ENCODE results near the gene CATSPERE. TPM values are rescaled to one million over a fixed set of nuclear protein-coding genes. Genes with fewer than 3 reads are reported as not detected.
A peak's percentile ranks its signal among the peaks of the same experiment; 100 is the strongest.

CATSPERE gene
- total RNA-seq, 2 donors from 2014 or later = 0.33 to 0.42 TPM

DNA sequence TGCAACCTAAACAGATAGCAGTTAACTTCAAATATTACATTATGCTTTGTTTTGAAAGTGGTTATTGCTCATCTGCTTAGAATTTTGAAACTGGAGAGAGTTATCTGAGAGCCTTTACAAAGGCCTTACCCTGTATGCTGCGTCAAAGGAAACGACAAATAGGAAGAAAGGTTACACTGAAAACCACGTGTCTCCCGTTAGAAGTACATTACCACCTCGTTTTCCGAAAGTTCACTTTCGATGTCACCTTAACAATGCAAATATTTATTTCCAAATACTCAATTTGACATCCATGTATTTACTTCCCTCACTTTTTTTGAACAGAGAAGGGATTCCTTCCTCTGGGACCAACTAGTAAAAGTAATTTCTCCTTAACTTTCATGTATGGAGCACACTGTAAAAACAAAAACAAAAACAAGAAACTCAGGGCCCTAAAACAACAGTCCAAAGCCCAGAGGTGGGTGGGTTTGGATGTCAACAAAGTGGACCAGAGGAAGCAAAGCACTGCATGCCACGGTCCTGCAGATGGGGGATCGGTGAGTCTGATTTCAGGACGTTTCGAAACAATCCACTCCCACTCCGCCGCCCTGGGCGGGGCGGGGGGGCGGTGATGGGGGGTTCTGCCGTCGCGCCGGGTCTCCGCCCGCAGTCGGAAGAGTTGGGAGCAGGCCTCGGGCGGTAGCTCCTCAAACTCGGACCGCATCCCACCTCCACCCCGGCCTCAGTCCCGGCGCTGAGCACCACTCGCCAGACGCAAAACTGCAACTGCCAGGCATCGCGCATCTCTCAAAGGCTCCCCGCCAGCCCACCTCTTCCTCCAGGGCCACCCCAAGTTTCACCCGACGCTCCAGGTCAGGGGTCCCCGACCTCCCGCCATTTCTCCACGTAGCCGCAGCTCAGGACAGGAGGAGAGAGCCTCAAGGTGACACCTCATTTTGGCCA, 10.2 kb upstream of the CATSPERE start:
- peak overlapping the region; percentile 88 for H3K27ac ChIP-seq (ENCODE audit: low read depth, low read length)
- peaks cover 1% of the 10 kb centered on the region for H3K36me3 Mint-ChIP-seq (ENCODE audit: low read depth)
- no peaks in the 10 kb centered on the region for H3K9me3 Mint-ChIP-seq
- WGBS, 2 experiments (ENCODE audit: insufficient coverage in 1 of 2, insufficient read length in 1 of 2) = 3 to 8% methylated on average over 13 to 41 of the region's 41 CpGs
- peak overlapping the region; percentile 94 for H3K4me3 ChIP-seq (ENCODE audit: low read length)
- peak; percentile 68 for DNase-seq
- H3K4me3 Mint-ChIP-seq = peak overlapping the region; percentile 80
- H3K27ac Mint-ChIP-seq = peak overlapping the region; percentile 89
- no peaks in the 10 kb centered on the region for H3K9me3 ChIP-seq (ENCODE audit: control insufficient read depth, low read length)
- H3K36me3 ChIP-seq (ENCODE audit: control insufficient read depth, insufficient read depth, low read length) = no peaks in the 10 kb centered on the region
- TF ChIP-seq, protein P1, sequence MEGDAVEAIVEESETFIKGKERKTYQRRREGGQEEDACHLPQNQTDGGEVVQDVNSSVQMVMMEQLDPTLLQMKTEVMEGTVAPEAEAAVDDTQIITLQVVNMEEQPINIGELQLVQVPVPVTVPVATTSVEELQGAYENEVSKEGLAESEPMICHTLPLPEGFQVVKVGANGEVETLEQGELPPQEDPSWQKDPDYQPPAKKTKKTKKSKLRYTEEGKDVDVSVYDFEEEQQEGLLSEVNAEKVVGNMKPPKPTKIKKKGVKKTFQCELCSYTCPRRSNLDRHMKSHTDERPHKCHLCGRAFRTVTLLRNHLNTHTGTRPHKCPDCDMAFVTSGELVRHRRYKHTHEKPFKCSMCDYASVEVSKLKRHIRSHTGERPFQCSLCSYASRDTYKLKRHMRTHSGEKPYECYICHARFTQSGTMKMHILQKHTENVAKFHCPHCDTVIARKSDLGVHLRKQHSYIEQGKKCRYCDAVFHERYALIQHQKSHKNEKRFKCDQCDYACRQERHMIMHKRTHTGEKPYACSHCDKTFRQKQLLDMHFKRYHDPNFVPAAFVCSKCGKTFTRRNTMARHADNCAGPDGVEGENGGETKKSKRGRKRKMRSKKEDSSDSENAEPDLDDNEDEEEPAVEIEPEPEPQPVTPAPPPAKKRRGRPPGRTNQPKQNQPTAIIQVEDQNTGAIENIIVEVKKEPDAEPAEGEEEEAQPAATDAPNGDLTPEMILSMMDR (conservative IDR thresholded peaks at IDR 0.05) = no peak
- no peaks in the 10 kb centered on the region for H3K27me3 ChIP-seq (ENCODE audit: control insufficient read depth, insufficient read depth, low read length, poor library complexity, severe bottlenecking)
- H3K4me1 ChIP-seq (ENCODE audit: control insufficient read depth, insufficient read depth, low read length) = peaks cover 10% of the 10 kb centered on the region
- no peaks in the 10 kb centered on the region for H3K27me3 Mint-ChIP-seq (ENCODE audit: insufficient read depth)
- peaks cover 60% of the 10 kb centered on the region for H3K4me1 Mint-ChIP-seq
- H3K9ac ChIP-seq (ENCODE audit: extremely low read depth, low read length, poor library complexity, severe bottlenecking) = peak overlapping the region; percentile 66

DNA sequence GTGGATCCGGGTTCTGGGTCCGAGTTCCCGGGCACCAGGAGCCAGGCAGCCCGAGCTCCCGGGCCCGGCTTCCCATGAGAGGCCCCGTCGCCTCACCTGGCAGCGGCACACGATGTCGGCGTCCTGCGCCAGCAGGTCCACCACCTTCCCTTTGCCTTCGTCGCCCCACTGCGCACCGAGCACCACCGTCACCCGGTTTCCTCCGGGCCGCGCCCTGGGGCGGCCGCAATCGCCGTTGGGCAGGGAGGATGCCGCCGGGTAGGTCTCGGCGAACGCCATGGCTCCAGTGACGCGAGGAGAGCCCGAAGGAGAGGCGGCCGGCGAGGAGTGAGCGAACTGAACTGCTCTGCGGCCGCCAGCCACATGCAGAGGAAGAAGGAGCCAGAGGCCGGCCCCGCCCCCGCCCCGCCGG, 9.5 kb upstream of the CATSPERE start, which contains the start of gene ADSS2:
ADSS2 (minus strand) TSS at position 371 of the 412 bp plus-strand sequence; CDS start at position 279, 92 bp downstream.
- WGBS, 2 experiments (ENCODE audit: insufficient coverage in 1 of 2, insufficient read length in 1 of 2) = 0% methylated on average over 8 to 45 of the region's 45 CpGs
- peak within 1 kb of the TSS; percentile 88 for H3K27ac ChIP-seq (ENCODE audit: low read depth, low read length)

DNA sequence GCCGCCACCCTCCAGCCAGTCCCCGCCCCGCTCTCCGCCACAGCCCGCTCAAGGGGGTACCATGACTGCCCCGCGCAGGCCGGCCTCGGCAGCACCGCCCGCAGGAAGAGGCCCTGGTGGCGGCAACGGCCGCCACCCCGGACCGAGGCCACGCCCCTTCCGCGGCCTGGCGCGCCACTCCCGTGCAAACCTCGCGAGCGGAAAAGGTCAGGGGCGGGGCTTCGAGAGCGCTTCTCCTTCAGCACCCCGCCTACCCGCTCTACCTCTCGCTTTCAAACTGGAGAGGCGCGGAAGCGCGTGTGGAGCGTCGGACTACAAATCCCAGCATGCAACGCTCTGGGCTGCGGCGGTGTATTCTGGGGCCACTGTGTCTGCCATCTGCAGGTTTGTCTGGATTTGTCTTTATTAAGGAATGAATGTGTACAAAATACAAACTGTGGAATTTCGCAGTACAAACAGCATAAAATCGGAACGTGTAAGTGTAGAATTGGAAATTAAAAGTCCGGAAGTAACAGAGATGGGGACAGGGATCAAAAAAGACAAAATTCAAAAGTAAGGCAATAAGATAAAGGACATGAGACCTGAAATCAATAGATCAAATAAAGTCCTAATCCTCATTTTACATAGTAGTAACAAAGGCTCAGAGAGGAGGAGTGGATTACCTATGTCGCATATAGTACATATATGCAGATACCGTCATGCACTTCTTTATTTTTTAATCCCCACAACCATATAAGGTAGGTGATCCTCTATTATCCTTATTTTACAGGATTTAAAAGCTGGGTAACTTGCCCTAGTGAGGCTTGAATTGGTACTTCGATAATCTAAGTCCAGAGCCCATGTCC, 8.9 kb upstream of the CATSPERE start:
- TF ChIP-seq, protein P1 (conservative IDR thresholded peaks at IDR 0.05) = peak; percentile 64
- Mint-ChIP-seq H3K4me3 (peak overlapping the region; percentile 80), H3K36me3 (ENCODE audit: low read depth) (peaks cover 1% of the 10 kb centered on the region), H3K4me1 (peaks cover 62% of the 10 kb centered on the region), H3K9me3 (peaks cover 3% of the 10 kb centered on the region), H3K27me3 (ENCODE audit: insufficient read depth) (no peaks in the 10 kb centered on the region), H3K27ac (peak overlapping the region; percentile 70)
- Histone ChIP-seq H3K4me1 (ENCODE audit: control insufficient read depth, insufficient read depth, low read length) (peaks cover 6% of the 10 kb centered on the region), H3K9ac (ENCODE audit: extremely low read depth, low read length, poor library complexity, severe bottlenecking) (no peak overlapping the region), H3K4me3 (ENCODE audit: low read length) (peak overlapping the region; percentile 94), H3K27me3 (ENCODE audit: control insufficient read depth, insufficient read depth, low read length, poor library complexity, severe bottlenecking) (no peaks in the 10 kb centered on the region), H3K36me3 (ENCODE audit: control insufficient read depth, insufficient read depth, low read length) (no peaks in the 10 kb centered on the region), H3K27ac (ENCODE audit: low read depth, low read length) (peak overlapping the region; percentile 72), H3K9me3 (ENCODE audit: control insufficient read depth, low read length) (no peaks in the 10 kb centered on the region)
- 6 to 7% methylated on average over 19 to 47 of the region's 47 CpGs for WGBS, 2 experiments (ENCODE audit: insufficient coverage in 1 of 2, insufficient read length in 1 of 2)
- DNase-seq = peak; percentile 99

More for the DNA sequence above, 9.5 kb upstream of the CATSPERE start, which contains the start of gene ADSS2:
- Mint-ChIP-seq H3K27ac (peak within 1 kb of the TSS; percentile 89), H3K4me3 (peak within 1 kb of the TSS; percentile 80), H3K27me3 (ENCODE audit: insufficient read depth) (no peaks in the 10 kb centered on the region), H3K36me3 (ENCODE audit: low read depth) (peaks cover 1% of the 10 kb centered on the region), H3K4me1 (peaks cover 61% of the 10 kb centered on the region), H3K9me3 (no peaks in the 10 kb centered on the region)
- peak within 1 kb of the TSS; percentile 66 for H3K9ac ChIP-seq (ENCODE audit: extremely low read depth, low read length, poor library complexity, severe bottlenecking)
- TF ChIP-seq, protein P1 (conservative IDR thresholded peaks at IDR 0.05) = no peak
- H3K4me3 ChIP-seq (ENCODE audit: low read length) = peak within 1 kb of the TSS; percentile 94
- peaks cover 7% of the 10 kb centered on the region for H3K4me1 ChIP-seq (ENCODE audit: control insufficient read depth, insufficient read depth, low read length)
- H3K36me3 ChIP-seq (ENCODE audit: control insufficient read depth, insufficient read depth, low read length) = no peaks in the 10 kb centered on the region
- no peak for DNase-seq
- H3K9me3 ChIP-seq (ENCODE audit: control insufficient read depth, low read length) = no peaks in the 10 kb centered on the region
- H3K27me3 ChIP-seq (ENCODE audit: control insufficient read depth, insufficient read depth, low read length, poor library complexity, severe bottlenecking) = no peaks in the 10 kb centered on the region
